RCC 7860 (cell line): Measurements from ENCODE around the gene RASSF3.
"Not testable (repeated sequence)": the region's sequence is repeated elsewhere in the genome, so short reads cannot be mapped to it uniquely, and the experiment has no call there.

Source experiments
- DNase-seq: peaks from one replicate; pipeline ENCODE4 v3.0.0-alpha.2; 2015; ENCODE audit warnings: low spot score
- FAIRE-seq: peaks from 2 replicates; lab custom pipeline; 2012; peaks lifted over from hg19 to GRCh38; lab: Jason Lieb, UNC

Gene RASSF3

DNA sequence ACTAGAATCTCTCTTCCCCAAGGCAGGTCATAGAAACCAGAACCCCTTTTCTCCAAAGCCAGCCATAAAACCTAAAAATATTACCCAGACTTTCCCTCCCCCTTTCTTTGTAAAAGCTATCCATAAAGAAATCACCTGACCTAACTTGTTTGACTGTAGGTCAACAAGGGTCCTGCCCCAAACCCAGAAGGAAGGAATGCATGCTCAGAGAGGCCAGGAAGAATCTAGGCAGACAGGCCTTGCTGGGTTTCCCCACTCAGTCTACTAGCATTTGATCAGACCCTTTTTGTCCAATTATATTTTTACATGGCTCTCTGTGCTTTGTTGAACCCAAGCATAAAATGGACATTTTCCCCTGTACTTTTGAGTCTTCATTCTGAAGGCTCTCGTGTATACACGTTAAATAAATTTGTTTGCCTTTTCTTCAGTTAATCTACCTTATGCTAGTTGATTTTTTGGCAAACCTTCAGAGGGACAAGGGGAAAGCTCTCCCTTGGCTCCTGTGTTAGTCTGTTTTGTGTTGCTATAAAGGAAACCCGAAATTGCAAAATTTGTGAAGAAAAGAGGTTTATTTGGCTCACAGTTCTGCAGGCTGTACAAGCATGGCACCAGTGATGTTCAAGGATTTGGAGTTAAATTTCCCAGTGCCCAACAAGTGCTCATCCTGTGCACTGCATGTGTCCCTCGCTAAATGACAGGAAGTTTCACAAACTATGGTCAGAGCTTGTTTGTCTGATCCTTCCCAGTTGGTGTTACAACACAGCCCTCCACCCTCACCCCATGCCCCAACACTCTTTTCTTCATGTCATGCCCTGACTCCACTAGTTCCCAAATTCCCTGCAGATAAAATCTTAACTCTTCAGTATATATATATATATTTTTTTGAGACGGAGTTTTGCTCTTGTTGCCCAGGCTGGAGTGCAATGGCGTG is 14.2 kb upstream of the RASSF3 start:
- FAIRE-seq (no peak), DNase-seq (no peak)

DNA sequence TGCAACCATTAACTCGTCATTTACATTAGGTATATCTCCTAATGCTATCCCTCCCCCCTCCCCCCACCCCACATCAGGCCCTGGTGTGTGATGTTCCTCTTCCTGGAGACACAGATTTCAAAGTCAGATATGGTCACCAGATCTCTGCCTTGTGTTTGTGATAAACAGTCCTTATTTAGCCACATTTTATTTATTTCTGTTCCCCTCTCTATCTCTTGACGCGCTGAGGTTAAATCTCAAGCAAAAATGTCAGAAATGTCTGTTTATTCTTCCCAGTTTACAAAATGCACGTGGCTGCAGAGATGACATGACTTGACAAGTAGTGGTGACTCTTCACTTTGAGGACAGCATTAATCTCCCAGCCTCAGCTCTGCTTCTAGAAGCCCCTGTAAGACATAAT is 11.5 kb upstream of the RASSF3 start:
- no peak for DNase-seq
- no peak for FAIRE-seq

DNA sequence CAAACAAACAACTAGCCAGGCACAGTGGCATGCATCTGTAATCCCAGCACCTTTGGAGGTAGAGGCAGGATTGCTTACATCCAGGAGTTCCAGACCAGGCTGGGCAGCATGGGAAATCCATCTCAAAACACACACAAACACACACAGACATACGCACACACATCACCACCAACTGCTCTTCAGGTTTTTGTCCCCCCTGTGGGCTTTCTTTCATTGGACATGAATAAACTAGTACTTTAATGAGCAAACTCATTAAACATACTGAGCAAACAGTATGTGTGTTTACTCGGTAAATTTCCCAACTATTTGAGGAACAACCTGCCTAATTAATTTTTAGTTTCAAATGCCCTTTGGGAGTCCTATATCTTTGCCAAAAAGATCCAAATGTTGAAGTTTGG is 10.1 kb upstream of the RASSF3 start:
- FAIRE-seq = no peak

DNA sequence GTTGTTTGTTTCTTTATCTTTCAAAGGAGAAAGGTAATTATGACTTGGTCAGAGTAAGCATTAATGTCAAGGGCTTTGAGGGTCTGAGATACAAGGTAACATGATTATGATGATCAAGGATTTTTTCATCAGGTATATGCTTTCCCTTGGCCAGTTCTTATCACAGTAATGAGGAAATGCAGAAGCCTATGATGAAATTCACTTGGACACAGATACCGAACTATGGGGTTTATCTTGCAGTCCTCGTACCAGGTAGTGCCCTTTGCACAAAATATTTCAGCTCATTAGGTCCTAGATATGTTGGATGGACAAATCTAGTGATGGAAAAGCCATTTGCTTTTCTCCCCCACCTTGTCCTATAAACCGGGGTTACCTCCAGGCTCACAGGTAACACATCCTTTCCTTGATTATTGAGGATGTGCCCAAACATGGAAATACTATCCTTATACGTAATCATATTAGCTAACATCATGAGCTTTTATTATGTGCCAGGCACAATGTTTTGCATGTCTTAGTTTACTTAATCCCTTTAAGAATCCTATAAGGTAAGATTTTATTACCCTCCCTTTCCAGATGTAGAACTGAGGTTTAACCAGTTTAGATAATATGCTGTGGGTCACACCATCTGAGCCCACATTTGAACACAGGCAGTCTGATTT is 7.0 kb upstream of the RASSF3 start:
- FAIRE-seq (no peak), DNase-seq (no peak)

More for the DNA sequence above, 10.1 kb upstream of the RASSF3 start:
- DNase-seq = no peak

DNA sequence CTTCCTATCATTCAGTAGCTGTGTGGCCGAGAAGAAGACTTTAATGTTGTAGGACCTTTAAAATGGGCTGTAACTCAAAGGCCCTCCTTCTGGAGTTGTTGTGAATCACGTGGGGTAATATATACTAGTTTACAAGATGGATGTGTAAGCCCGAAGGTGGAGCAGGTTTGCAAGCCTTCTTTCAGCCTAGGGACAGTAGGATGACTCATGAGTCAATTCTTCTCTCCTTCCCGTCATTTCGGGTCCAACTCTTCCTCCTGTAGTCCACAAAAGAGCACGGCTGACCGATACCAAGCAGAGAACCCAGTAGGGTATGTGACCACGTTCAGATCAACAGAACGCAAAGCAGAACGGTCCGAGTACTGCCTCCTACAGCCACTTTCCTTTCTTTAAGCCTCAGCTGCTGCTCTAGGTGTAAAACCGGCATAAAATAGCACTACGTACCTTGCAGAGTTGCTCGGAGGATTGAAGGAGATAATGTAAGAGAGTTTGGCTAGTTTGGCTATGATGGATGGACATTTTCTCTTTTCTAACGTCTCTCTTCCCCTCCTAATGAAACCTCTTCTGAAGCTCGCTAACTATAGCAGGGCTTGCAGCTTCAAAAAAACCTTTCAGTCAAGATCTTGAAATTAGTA is 1.3 kb upstream of the RASSF3 start:
- DNase-seq = peak; percentile 65
- FAIRE-seq = peak; percentile 37

DNA sequence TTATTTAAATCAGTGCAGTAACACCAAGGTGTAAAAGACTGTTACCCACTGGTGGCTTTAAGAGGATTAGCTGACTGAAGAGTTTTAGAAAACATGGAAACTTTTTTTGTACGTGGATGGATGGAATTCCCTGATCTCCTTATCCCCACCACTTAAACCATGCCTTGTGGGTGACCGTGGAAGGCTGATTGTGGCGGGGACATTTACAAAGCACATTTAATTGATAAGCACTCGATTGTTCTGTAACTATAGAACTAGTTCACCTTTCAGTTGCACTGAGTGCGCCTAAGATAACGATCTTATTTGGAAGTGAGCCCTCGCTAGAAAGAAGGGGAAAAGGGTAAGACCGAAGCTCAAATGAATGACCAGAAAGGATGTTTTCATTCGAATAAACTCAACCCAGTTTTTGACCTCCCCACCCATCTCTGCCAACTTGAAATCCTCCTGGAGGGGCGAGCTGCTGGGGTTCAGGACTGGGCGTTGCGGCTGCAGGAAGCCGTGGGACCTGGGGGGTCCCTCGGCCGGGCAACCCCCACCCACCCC is 688 bp upstream of the RASSF3 start:
- no peak for DNase-seq
- FAIRE-seq = no peak

DNA sequence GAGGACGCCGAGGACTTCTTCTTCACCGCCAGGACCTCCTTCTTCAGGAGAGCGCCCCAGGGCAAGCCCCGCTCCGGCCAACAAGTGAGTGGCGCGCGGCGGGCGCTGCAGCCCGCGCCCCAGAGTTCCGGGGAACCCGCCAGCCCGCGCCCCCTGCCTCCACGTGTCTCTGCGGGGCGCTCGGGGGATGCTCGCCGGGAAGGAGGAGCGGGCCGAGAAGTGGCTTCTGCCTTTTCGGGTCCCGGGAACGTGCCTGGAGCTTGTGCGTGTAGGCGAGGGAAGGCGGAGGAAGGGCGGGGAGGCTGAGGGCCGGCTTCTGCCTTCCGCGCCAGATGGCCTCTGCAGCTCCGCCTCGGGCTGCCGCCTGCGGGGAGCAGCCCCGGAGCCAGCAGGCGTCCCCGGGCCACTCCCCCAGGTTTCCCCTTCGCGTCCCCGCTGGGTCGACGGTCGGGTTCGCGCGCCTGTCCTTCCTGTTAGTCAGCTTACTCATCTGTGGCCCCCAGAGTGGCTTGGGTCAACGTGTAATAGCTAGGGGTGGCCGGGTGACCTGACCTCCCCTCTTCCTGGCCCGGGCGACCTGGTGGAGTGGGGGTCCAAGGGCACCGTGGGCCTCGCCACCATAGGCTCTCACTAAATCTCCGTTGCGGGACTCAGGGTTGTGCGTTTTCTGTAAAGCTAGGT is 505 bp downstream of the RASSF3 start:
- peak; percentile 49 for DNase-seq
- no peak for FAIRE-seq

DNA sequence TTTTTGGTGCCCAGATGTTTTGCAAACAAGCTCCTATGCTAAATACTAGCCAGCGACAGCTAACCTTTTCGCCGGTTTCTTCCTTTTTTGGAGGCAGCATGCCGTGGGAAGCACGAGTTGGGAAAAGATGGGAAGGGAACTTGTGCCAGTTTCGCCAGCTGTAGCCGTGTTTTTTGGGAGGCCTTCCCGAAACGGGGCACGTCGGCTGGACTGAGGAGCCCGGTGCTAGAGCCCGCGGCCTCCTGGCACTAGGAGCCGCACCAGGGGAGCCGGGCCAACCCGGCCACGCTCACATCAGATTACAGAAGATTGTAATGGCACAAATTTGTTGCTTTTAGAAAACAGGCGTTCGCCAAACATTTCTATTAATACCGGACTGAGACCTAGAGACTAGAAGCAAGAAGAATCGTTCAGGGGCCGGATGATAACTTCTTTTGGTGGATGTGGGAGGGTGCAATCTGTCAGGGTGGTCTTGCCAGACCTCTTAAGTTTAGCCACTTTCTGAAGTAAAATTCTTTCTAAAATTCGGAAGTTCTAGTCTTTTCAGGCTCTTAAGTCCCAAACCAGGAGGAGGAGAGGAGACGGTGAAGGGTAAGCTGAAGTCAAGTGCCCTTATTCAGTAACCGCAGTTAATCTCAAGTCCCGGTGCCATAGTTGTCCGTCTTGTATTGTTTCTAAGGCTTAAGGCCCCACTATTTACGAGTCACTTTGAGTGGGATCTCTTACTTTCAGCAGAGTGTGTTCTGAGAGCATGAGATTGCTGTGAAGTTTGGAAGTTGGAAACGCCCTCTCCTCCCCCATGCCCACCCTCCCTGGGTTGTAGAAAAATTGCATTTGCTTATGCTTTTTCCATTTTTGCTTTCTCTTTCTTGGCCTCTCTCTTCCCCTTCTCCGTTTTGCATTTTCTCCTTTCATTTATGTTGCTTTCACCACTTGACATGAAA is 1.3 kb downstream of the RASSF3 start:
- no peak for DNase-seq
- no peak for FAIRE-seq

DNA sequence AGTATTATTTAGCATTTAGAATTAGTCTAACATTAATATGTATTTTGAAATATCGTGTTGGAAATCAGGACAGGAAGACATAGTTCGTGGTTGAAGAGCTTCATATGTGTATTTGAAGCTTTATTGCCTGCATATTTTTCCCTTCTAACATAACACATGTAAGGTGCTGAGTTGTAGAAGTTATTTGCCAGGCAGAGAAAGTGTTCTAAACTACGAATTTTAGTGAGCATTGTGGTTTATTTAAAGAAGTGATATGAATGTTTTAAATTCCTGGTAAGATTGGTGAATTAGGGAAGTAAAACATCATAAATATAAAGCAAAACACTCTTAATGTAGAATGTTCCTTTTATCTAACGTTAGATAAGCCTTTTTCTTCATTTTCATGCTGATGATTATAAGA is 2.5 kb downstream of the RASSF3 start:
- DNase-seq = no peak
- no peak for FAIRE-seq

DNA sequence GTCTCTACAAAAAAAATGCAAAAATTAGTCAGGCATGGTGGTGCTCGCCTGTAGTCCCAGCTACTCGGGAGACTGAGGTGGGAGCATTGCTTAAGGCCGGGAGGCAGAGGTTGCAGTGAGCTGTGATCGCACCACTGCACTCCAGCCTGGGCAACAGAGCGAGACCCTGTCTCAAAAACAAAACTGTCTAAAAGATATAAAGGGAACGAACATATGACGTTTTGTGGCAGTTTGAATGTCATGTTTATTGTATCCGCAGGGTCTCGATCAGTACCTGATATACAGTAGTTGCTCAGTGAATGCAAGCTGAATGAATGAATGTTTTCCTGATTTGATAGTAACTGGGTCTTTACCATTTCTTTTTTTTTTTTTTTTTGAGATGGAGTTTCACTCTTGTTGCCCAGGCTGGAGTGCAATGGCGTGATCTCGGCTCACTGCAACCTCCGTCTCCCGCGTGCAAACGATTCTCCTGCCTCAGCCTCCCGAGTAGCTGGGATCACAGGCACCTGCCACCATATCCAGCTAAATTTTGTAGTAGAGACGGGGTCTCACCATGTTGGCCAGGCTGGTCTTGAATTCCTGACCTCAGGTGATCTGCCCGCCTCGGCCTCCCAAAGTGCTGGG is 3.6 kb downstream of the RASSF3 start:
- DNase-seq, FAIRE-seq: not testable (repeated sequence)

DNA sequence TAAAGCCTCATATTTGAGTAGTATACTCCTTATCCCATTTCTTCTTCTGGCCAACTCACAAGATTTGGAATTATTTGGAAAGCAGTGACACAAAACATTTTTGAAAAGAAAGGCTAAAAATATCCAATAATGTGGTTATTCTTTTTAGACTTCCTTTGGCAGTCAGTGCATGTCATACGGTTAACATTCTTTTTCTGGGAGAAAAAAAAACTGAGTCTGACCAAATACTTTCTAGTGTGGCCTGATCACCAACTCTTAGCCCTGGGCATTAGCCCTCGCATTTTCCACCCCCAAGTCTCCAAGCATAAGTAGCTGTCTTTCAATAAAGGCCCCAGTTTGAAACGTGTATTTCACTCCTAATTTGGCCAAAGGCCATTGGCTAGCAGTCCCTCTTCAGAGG is 5.9 kb downstream of the RASSF3 start:
- DNase-seq = no peak
- no peak for FAIRE-seq

DNA sequence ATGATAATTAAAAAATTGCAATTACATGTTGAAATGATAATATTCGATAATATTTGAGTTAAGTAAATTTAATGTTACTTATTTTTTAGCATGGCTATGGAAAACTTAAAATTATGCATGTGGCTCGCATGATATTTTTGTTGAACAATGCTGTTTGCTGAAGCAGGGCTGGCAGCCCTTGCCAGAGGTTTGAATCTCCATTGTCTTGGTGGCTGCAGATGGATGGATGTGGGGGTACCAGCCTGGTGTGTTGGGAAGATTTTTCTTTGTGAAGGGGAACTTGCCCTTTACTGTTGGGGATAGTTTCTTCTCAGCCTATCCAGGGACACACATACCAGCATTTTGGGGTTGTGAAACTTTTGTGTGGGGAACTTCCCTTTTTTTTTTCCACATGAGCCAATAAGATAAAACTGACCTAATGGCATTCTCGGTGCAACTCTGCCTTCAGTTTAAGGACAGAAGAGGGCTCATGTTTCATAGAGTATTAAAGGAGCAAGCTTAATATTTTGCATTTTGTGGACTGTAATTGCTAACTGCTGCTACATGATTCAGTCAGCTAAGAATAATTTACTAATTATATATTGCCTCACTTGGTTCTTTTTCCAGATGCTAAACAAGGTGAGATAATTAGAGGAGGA is 8.8 kb downstream of the RASSF3 start:
- FAIRE-seq = no peak
- DNase-seq = no peak

DNA sequence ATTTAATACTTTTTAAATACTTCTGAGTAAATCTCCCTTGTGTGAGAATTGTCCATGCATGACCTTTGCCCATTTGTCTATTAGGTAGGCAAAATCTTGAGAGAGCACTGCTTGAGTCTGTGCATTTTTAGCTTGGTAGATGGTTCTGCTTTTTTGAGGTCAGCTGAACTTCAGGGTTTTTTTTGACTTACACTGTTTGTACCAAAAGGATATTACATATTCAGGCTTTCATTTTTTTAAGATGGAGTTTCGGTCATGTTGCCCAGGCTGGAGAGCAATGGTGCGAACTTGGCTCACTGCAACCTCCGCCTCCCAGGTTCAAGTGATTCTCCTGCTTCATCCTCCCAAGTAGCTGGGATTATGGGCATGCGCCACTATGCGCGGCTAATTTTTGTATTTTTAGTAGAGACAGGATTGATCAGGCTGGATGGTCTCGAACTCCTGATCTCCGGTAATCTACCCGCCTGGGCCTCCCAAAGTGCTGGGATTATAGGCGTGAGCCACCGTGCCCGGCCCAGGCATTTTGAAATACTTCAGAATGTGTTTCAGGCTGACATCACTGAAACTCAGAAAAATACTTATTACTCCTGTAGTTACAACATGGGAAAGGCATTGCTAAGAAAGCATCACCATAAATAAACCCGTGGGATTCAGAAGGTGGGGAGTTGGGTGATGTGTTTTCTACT is 11.1 kb downstream of the RASSF3 start:
- FAIRE-seq = no peak
- DNase-seq = no peak

DNA sequence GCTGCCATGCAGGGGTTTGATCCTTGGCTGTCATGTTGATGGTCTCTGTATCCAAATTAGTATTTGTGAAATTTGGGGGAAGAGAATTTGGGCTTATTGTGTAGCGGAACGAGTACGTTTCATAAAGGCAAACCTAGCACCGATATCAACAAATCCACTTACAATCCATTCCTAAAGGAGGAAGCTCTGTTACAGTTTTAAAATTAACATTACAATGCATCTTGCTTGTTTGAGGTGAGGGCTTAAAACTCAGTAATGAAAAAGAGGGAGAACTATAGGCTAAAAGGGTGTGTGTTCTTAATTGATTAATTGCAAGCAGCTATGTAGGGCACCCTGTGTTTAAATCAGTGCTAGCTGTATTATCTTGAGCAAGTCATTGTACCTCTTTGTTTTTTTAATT is 13.7 kb downstream of the RASSF3 start:
- DNase-seq (no peak), FAIRE-seq (no peak)

DNA sequence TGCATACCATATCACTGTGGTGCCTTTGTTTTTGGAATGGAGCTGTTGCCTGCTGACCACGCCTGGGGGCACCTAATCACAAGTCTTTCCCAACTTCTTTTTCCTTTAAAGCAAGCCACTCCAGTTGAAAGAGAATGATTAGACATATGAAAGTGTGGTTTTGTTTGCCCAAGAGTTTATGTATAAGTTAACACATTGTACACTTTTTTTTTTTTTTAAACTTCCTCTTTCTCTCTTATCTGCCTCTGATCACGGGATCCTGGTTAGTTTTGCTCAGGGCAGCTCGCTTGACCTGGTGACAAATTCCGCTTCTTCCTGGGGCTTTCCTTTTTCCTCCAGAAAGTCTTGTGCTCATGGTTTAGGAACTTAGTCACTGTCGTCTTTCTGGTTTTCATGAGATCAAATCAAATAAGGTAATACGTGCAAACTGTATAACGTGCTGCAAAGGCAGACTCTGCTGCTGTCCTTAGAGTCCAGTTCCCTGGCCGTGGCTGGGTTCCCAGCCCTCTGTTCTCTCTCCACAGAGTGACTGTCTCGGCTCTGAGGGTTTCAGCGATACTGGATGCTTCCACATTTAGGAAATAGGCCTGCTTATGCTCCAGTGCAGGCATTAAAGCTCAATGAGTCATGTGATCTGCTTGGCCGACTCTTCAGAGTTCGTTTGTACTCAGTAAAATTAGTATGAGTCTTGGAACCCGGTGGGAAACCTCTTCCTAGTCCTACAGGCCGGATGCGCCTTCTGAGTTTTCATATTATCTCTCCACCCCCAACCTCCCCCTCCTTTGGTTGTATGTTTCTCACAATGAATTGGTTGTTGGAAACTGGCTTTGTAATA is 15.2 kb downstream of the RASSF3 start:
- DNase-seq (peak; percentile 89), FAIRE-seq (peak; percentile 88)

DNA sequence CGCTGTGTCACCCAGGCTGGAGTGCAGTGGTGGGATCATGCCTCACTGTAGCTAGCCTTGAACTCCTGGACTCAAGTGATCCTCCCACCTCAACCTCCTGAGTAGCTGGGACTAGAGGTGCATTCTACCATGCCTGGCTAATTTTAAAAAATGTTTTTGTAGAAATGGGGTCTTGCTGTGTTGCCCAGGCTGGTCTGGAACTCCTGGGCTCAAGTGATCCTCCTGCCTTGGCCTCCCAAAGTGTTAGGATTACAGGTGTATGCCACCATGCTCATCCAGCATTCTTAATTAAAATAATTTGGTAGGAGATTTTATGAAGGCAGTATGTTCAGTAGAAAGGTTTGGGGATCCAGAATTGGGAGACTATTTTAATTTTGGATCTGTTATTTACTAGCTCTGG is 16.3 kb downstream of the RASSF3 start:
- not testable (repeated sequence) for DNase-seq, FAIRE-seq

DNA sequence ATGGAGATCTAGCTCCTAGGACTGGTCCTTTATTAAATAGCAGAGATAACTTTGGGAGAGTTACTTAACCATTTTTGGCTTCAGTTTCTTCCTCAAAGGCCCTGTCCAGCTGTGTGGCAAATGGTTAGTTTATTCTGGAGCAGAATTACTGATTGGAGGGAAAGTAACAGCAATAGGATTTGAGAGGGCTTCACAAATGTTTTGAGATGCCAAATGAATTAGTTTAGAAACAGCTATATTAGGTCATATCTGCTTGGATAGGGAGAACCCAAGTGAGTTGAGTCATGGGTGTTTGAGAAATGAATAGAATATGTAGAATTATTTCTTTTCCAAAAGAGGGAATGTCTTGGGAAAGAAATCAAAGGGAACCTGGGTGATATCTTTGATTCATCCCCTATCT is 17.5 kb downstream of the RASSF3 start:
- FAIRE-seq = no peak
- DNase-seq = no peak
